ENCODE measurements around the gene FXYD6. TPM values are rescaled to one million over a fixed set of nuclear protein-coding genes. Genes with fewer than 3 reads are reported as not detected.

FXYD6 gene
- total and polyA plus RNA-seq, 2 donors (not counting 1 experiment from before 2014, with no cell fraction given) = not detected

DNA sequence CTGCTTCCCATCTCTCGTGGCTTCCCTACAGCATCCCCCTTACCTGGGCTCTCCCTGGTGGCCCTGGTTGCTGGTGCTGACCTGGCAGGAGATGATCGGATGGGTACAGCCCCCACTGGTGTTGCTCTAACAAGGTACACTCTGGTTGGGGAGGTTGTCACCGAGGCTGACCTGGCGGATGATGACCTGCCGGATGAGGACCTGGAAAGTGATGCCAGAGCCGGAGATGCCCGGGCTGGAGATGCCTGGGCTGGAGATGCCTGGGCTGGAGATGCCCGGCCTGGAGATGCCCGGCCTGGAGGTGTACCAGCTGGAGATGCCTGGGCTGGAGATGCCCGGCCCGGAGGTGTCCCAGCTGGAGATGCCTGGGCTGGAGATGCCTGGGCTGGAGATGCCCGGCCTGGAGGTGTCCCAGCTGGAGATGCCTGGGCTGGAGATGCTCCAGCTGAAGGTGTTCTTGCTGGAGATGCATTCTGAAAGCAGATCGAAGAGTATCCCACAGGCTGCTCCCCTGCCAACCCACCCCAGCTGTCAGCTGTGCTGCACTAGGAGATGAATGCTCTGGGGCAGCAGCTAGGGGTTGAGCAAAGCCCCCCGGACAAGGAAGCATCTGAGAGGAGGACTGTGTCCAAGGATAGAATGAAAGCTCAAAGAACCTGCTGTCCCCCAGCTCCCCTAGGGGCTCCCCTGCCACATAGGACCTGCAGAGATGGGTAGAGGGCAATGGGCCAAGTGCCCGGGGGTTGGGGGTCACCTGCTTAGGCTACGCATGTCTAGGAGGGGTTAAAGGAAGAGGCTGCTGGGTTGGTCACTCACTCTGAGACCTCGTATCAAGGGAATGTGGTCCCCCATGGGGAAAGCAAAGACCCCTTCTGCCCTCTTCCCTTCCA, 42.2 kb upstream of the FXYD6 start:
- Histone ChIP-seq H3K4me3 (ENCODE audit: control extremely low read depth in 1 of 5, extremely low read depth in 1 of 5, insufficient read depth in 1 of 5, low read depth in 2 of 5, low read length in 4 of 5) (no peak overlapping the region), H2AFZ (ENCODE audit: insufficient read depth, low read depth, low read length, poor library complexity, severe bottlenecking) (no peak overlapping the region), H3K36me3 (replicated peaks in 1 of 2; ENCODE audit: control extremely low read depth in 1 of 2, control insufficient read depth in 1 of 2, extremely low read depth in 1 of 2, insufficient read depth in 2 of 2, low read length in 1 of 2) (no peaks in the 10 kb centered on the region), H3K4me2 (replicated peaks; ENCODE audit: low read depth, low read length, poor library complexity, severe bottlenecking) (no peak overlapping the region), H3K9me3 (ENCODE audit: control extremely low read depth in 1 of 3, control insufficient read depth in 2 of 3, insufficient read depth in 1 of 3, low read length in 2 of 3) (no peaks in the 10 kb centered on the region), H3K9ac (ENCODE audit: low read length) (no peak overlapping the region), H4K20me1 (ENCODE audit: control insufficient read depth, insufficient read depth, low read length, poor library complexity, severe bottlenecking) (no peaks in the 10 kb centered on the region), H3K4me1 (ENCODE audit: control insufficient read depth in 2 of 2, insufficient read depth in 2 of 2, low read length in 2 of 2) (peaks cover 13 to 14% of the 10 kb centered on the region in 2 donors), H3K79me2 (ENCODE audit: control insufficient read depth, insufficient read depth, low read length) (no peaks in the 10 kb centered on the region), H3K27me3 (replicated peaks in 1 of 4; ENCODE audit: control extremely low read depth in 1 of 4, control insufficient read depth in 3 of 4, insufficient read depth in 4 of 4, low read length in 3 of 4) (no peaks in the 10 kb centered on the region), H3K27ac (ENCODE audit: low read length in 2 of 2) (no peak overlapping the region)
- Mint-ChIP-seq H3K27ac (no peak overlapping the region), H3K4me1 (peaks cover 13% of the 10 kb centered on the region), H3K4me3 (no peak overlapping the region), H3K27me3 (no peaks in the 10 kb centered on the region), H3K9me3 (ENCODE audit: insufficient read depth) (no peaks in the 10 kb centered on the region)
- no peak for TF ChIP-seq EZH2 (IDR thresholded peaks at IDR 0.05; ENCODE audit: borderline replicate concordance, insufficient read depth, low read depth, low read length, poor library complexity, severe bottlenecking)
- TF ChIP-seq, protein P1, sequence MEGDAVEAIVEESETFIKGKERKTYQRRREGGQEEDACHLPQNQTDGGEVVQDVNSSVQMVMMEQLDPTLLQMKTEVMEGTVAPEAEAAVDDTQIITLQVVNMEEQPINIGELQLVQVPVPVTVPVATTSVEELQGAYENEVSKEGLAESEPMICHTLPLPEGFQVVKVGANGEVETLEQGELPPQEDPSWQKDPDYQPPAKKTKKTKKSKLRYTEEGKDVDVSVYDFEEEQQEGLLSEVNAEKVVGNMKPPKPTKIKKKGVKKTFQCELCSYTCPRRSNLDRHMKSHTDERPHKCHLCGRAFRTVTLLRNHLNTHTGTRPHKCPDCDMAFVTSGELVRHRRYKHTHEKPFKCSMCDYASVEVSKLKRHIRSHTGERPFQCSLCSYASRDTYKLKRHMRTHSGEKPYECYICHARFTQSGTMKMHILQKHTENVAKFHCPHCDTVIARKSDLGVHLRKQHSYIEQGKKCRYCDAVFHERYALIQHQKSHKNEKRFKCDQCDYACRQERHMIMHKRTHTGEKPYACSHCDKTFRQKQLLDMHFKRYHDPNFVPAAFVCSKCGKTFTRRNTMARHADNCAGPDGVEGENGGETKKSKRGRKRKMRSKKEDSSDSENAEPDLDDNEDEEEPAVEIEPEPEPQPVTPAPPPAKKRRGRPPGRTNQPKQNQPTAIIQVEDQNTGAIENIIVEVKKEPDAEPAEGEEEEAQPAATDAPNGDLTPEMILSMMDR (IDR thresholded peaks at IDR 0.05) = no peak
- ATAC-seq (ENCODE audit: low read depth) (no peak), DNase-seq (no peak)
- CTCF ChIA-PET = interaction anchor here (0.8 to 3.7 kb wide), 8 partner anchors 18 to 160 kb away, joined by 3 to 18 read pairs (median 4); no protein-coding TSS in a partner anchor
- POLR2A ChIA-PET = no interaction called here
- WGBS (ENCODE audit: insufficient coverage) = 97% methylated on average over 13 of the region's 17 CpGs
- intact Hi-C loops (cut with micrococcal nuclease) = no loop called here

- CTCF ChIA-PET = interaction anchor here (1.2 to 1.7 kb wide), 5 partner anchors 17 to 161 kb away, joined by 3 to 7 read pairs (median 3); no protein-coding TSS in a partner anchor
- Histone ChIP-seq H3K4me1 (ENCODE audit: control insufficient read depth in 2 of 2, insufficient read depth in 2 of 2, low read length in 2 of 2) (peaks cover 13 to 14% of the 10 kb centered on the region in 2 donors), H3K4me2 (replicated peaks; ENCODE audit: low read depth, low read length, poor library complexity, severe bottlenecking) (no peak overlapping the region), H3K9me3 (ENCODE audit: control extremely low read depth in 1 of 3, control insufficient read depth in 2 of 3, insufficient read depth in 1 of 3, low read length in 2 of 3) (no peaks in the 10 kb centered on the region), H3K27ac (ENCODE audit: low read length in 2 of 2) (no peak overlapping the region), H4K20me1 (ENCODE audit: control insufficient read depth, insufficient read depth, low read length, poor library complexity, severe bottlenecking) (no peaks in the 10 kb centered on the region), H2AFZ (ENCODE audit: insufficient read depth, low read depth, low read length, poor library complexity, severe bottlenecking) (no peak overlapping the region), H3K36me3 (replicated peaks in 1 of 2; ENCODE audit: control extremely low read depth in 1 of 2, control insufficient read depth in 1 of 2, extremely low read depth in 1 of 2, insufficient read depth in 2 of 2, low read length in 1 of 2) (no peaks in the 10 kb centered on the region), H3K9ac (ENCODE audit: low read length) (no peak overlapping the region), H3K27me3 (replicated peaks in 1 of 4; ENCODE audit: control extremely low read depth in 1 of 4, control insufficient read depth in 3 of 4, insufficient read depth in 4 of 4, low read length in 3 of 4) (no peaks in the 10 kb centered on the region), H3K4me3 (ENCODE audit: control extremely low read depth in 1 of 5, extremely low read depth in 1 of 5, insufficient read depth in 1 of 5, low read depth in 2 of 5, low read length in 4 of 5) (no peak overlapping the region), H3K79me2 (ENCODE audit: control insufficient read depth, insufficient read depth, low read length) (no peaks in the 10 kb centered on the region)
- intact Hi-C loops (cut with micrococcal nuclease) = no loop called here
- H3K4me1 Mint-ChIP-seq = peaks cover 13% of the 10 kb centered on the region
- ATAC-seq (ENCODE audit: low read depth) (no peak), DNase-seq (no peak)
- H3K4me3 Mint-ChIP-seq = no peak overlapping the region
- H3K9me3 Mint-ChIP-seq (ENCODE audit: insufficient read depth) = no peaks in the 10 kb centered on the region
- no peaks in the 10 kb centered on the region for H3K27me3 Mint-ChIP-seq
- POLR2A ChIA-PET = no interaction called here
- 100% methylated on average over 1 of the region's 5 CpGs for WGBS (ENCODE audit: insufficient coverage)
- TF ChIP-seq, protein P1 (IDR thresholded peaks at IDR 0.05) = no peak
- no peak for TF ChIP-seq EZH2 (IDR thresholded peaks at IDR 0.05; ENCODE audit: borderline replicate concordance, insufficient read depth, low read depth, low read length, poor library complexity, severe bottlenecking)
- no peak overlapping the region for H3K27ac Mint-ChIP-seq
These were observed 41.2 kb upstream of the FXYD6 start for GRCh38 chr11:117917591-117918151.

Measured in B cell (primary cell).